Endometrial microvascular endothelial cells (primary cell): Measurements from ENCODE around the gene PON3. TPM values are rescaled to one million over a fixed set of nuclear protein-coding genes. Genes with fewer than 3 reads are reported as not detected.
"Not testable (repeated sequence)": the region's sequence is repeated elsewhere in the genome, so short reads cannot be mapped to it uniquely, and the experiment has no call there.

Experiments used
- in situ Hi-C: cut with HindIII; loops from 2 replicates; pipeline ENCODE4 v1.10.0; 2017; ENCODE audit warnings: low sequenced_read_pairs, low pct_unique_long_range_greater_than_20kb; ENCODE audit errors: inconsistent ontology term
- total RNA-seq: library from RNA; depleted of rRNA; stranded (reverse); fragments of >200 nt; gene quantifications from one replicate; pipeline ENCODE4 v1.2.3, GENCODE V29; 2015; ENCODE audit errors: inconsistent ontology term

PON3 gene
- total RNA-seq, 1 donor from 2014 or later: not detected

DNA sequence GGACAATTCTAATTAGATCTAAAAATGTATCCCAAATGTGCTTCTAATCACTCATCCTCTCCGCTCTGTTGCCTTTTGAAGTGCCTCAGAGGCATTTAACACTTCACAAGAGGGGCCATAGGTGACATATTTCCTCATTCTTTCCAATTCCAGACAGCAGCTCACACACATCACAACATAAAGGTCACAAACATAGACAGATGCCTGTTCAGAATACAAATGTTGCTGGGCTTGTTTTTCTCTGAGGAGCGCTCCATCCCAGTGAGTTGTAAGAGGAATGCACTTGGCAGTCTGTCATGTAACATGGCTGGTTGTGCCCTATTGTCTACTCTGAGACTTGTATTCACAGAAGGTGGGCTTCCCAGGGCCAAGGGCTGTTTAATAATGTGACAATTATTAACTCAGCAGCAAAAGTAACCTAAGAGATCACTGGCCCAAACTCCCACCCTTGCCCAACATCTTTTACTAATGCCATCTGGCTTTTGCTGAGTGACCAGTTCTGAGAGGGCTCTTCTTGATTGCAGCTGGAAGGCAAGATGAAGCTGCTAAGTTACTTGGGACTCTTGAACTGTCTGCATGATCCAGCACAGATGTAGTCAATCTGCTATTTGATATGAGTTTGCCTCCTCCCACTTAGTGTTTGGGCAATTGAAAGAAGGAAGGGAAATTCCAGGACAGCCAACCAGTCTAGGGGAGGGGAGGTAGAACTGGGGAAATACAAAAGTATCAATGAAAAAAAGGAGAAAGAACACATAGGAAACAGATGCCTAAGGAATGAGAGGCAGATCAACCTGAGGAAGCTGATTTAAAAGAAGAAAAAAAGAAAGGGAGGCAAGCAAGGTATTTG, 25.0 kb upstream of the PON3 start:
- in situ Hi-C loops: no loop called here

DNA sequence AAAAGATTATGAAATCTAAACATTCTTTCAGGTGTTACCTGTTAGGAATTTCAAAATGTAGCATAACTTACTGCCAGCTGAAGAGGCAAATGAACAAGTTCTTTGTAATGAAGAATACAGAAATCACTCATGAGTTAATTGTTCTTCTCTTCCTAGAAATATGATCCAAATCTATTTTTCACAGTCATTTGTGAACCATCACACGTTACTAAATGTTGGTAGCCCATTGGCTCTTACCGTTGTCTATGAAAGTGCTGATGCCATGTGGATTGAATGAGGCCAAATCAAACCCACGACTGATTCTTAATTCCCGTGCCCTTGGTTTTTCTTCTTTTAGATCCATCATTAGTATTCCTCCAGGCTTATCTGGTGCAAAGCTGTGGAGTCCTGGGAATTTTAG, 15.9 kb upstream of the PON3 start:
- in situ Hi-C loops: no loop called here

DNA sequence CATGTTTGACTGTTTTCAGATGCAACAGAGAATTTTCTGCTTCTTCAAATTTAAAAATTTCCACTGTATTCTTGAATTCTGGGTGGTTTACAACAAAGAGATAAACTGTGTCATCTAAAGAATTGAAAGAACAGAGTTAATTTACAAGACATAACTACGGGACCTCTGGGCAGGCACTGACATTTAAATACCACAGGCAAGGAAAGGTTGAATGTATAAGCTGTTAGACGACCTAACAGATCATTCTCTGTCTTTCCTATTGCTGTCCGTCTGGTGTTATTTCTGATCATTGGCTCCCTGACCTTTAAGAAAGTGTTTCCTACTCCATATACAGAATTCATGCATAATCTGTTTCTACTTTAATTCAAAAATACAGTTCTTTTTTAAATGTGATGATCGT, 15.5 kb upstream of the PON3 start:
- in situ Hi-C loops: no loop called here

DNA sequence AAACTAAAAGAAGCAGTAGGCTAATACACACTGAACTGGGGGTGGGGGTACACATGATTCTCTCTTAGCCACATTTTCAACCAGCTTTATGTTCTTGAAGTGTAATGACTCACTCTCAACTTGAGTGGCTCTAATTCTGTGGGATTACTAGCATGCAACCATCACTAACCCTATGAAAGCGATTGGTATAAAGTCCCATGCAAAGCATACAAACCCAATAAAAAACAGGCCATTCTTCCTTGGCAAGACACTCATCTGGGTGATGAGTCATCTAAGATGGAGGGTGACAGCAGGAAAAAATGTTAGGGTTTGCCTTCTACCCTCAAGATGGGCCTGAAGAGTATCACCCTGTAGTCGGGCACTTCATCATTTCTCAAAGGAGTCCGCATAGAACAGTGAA, 14.9 kb upstream of the PON3 start:
- in situ Hi-C loops: no loop called here

DNA sequence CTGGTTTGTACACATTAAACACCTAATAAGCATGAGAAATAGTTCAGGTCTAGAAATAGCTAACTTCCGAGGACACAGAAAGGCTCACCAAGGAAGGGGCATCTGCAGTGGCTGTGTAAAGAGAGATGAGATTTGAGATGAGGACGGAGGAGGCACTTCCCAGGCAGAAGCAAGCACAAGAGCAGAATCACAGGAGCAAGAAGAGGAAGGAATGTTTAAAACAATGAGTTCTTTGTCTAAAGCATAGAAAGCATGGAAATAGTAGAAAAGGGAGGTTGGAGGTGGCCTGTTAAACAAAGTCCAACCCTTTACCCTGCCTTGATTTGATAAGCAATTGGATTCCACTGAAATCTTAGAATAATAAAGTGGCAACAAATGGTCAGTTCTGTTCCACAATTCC, 11.6 kb upstream of the PON3 start:
- in situ Hi-C loops: no loop called here

DNA sequence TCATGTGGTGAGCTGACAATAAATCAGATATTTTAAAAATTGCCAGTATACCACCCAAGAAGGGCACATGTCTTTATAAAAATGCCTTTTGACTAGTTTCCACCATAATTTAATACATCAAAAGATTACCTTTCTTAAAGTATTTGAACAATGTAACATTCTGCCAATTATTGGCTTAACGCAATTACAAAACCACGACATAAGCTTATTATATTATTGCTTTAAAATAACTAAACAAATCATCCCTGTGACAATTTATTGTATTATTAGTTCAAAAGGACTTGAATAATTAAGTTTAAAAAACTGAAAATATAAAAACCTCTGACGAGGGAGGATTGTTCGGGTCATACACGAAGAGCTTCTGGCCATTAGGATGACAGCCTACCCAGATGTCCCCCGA, 9.6 kb upstream of the PON3 start:
- in situ Hi-C loops: no loop called here

DNA sequence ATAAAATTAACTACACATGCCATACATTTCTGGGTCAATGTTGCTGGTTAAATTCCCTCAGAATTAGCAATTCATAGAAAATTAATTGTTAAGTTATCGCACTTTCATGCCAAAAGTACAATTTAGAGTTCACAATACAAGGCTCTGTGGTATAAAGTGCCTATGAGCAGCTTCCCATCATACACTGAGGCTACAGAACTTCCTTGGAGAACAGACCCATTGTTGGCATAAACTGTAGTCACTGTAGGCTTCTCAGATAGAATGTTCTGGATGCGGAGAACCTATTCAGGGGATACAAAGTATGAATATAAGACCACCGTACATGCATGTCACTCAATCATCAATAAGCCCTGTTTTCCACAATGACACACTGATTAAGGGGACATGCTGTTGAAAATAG, 9.0 kb upstream of the PON3 start:
- in situ Hi-C loops: no loop called here

DNA sequence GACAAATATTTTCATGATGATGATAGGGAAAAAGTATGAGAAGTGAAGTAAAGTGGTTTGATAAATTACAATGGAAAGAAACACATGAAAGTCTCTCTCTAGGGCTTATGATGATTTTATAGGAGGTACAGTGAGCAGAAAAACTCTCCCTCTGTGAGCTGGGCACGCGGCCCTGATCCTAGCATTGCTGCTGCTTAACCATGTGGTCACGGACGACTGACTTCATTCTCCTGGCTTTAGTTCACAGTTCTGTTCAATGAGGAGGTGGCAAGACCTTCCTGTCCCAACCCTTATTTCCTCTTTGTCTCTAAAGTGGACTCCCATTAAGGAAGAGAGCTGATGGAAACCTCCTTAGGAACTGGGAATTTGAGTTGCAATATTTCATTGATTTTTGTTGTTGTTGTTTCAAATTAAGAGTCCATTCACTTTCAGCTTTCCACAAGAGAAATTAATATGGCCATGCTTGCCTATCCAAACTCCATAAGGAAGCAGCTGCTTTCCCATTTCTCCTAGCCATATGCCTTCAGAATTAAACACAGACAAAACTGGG, 8.2 kb upstream of the PON3 start:
- in situ Hi-C loops: no loop called here

DNA sequence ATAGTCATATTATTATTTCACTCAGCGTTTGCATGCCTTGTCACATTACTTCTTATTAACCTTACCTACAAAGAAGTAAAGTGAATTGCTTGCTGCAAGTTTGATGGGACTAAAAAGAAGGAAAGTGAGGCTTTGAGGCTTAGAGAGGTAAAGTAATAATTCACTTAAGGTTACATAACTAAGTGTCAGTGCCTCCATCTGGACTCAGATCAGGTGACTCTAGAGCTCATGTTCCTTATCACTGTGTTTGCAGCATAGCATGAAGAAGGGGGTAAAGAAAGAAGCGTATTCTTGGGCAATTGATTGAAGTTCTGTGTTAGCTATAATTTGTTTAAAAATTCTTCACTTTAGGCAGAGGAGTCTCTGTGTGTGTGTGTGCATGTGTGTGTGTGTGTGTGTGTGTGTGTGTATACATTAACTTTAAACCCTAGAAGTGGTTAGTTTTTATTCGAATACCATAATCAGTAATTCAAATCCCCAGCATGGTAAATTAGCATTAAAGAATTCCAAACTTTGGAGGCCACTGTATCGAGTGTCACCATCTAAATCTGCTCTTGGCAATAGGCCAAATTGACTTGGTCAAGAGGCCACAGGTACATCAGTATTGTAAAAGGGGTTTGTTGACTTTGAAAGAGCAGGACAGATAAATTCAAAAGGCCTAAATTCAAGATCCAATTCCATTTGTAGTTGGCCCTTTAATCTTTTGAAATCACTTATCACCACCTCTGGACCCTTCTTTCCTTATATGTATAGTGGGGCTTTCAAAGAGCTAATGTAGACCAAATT, 2.2 kb upstream of the PON3 start:
- in situ Hi-C loops: no loop called here

DNA sequence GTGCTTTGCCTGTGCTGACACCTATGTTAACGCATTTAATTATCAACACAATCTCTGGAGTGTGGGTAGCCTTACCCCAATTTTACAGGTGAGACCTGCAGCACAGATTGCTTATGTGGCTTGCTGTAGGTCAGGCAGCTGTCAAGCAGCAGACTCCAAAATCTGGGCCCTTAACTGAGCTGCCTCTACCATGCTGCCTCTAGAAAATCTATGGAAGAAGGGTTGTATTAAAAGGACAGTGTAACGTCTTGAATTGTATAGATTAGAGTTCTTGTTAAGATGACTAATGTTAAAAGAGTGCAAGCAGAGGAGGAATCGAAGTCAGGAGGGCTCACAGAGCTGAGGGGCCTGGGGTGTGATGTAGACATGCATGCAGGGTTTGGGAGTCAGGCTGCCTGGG, 1.2 kb upstream of the PON3 start:
- in situ Hi-C loops: no loop called here

DNA sequence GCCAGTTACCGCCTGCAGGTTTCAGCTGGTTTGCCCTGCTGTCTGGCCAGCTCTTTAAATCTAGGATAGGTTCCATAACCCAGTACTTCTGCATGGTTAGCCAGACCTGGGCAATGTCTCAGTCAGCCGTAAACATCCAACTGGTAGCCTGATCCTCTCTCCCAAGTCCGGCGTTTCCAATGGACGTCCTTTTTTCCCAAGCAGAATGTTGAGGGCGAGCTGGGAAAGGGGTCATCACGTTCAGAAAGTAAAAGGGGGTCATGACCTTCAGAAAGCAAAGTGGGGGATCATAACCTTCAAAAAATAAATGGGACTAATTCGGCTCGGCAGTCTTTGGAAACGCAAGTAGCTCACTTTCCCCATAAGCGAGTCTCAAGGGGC, 430 bp downstream of the PON3 start:
- in situ Hi-C loops: no loop called here

DNA sequence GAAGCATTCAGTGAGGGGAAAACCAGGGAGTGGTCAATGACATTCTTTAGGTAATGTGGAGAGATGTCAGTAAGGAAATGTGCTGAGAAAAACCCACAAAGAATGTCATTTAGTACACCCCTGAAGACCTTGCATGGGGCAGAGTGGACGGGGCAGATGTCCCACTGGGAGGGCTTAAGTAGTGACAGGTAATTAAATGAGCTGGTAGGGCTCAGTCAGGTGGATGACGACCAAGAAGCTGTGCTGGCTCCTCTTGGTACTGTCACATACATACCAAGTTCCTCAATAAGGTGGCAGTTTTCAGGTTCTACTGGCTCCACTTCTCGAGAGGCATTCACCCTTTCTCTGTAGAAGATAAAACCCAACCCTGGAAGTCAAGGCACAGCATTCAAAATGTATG, 1.8 kb downstream of the PON3 start:
- in situ Hi-C loops: no loop called here

DNA sequence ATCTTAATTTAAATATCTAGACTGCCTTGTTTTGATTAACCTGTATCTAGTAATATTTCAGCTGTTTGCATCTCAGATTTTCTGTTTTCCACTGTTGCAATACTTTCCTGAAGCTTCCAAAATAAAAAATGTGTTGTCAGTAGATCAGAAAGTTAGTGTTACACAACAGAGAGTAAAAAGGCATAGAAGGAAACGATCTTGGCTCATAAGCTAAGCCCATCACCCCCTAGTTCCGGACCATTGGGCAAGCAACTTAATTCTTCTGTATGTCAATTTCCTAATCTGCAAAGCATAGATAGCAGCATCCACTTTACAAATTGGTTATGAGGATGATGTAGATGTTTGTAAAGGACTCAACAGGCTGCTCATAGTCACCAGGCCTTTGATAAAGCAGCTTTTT, 4.4 kb downstream of the PON3 start:
- in situ Hi-C loops: no loop called here

DNA sequence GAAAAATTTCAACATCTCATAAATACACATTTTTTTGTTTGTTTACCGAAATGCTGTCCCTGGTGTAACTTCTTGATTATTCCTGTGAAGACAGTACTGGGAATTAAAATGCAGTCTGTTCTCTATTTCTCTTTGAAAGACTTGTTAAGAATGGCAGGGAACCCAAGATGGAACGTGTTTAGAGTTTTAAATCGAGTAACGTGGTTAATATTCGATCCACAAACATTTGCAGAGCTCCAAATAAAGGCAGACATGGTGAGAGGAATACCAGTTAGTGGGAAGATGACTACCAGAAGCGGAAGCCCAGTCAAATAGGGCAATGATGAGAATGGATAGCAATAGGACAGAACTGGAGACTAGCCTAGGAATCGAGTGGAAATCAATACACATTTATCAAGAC, 6.7 kb downstream of the PON3 start:
- in situ Hi-C loops: no loop called here

DNA sequence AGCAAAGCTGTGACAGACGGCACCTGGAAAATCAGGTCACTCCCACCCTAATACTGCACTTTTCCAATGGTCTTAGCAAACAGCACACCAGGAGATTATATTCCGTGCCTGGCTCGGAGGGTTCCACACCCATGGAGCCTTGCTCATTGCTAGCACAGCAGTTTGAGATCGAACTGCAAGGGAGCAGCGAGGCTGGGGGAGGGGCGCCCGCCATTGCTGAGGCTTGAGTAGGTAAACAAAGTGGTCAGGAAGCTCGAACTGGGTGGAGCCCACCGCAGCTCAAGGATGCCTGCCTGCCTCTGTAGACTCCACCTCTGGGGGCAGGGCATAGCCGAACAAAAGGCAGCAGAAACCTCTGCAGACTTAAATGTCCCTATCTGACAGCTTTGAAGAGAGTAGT, 16.7 kb downstream of the PON3 start:
- in situ Hi-C loops: not testable (repeated sequence)

DNA sequence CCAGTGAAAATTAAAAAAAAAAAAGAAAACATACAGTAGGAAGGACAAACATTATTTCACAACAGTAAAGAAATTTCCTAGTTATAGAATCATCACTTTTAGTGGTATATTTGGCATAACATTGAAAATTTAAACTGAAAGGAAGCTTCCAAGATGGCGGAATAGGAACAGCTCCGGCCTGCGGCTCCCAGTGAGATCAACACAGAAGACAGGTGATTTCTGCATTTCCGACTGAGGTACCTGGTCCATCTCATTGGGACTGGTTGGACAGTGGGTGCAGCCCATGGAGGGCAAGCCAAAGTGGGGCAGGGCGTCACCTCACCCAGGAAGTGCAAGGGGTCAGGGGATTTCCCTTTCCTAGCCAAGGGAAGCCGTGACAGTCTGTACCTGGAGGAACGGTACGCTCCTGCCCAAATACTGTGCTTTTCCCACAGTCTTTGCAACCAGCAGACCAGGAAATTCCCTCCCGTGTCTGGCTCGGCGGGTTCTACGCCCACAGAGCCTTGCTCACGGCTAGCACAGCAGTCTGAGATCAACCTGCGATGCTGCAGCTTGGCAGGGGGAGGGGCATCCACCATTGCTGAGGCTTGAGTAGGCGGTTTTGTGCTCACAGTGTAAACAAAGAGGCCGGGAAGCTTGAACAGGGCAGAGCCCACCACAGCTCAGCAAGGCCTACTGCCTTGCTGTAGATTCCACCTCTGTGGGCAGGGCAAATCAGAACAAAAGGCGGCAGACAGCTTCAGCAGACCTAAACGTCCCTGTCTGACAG, 19.4 kb downstream of the PON3 start:
- in situ Hi-C loops: no loop called here

DNA sequence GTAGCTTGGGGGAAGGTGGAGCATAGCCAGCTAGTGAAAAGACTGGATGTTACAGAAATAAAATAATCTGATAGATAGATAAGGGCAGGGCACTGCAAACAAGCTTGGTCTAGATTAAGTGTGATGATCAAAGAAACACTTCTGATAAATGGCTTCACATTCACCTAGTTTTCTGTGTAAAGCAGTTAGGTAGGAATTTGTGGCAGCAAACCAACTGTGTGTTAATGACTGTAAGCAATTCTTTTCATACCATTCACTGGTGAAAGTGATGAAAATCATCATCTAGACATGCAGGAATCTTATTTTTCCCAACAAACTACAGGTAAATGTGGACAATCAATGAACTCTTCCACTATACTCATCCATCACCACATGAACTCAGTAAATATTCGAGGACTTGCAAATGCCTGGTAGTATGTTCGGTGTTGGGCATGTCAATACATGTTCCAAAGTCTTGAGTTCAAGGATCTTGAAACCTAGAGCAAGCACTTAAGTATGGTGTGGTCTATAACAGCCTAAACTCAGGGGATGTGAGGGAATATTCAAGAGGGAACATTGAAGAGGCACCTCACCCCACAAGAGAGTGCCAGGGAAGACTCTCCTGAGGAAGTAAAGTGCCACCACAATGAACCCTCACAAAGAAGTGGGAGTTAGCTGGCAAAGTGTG, 20.5 kb downstream of the PON3 start:
- in situ Hi-C loops: no loop called here

DNA sequence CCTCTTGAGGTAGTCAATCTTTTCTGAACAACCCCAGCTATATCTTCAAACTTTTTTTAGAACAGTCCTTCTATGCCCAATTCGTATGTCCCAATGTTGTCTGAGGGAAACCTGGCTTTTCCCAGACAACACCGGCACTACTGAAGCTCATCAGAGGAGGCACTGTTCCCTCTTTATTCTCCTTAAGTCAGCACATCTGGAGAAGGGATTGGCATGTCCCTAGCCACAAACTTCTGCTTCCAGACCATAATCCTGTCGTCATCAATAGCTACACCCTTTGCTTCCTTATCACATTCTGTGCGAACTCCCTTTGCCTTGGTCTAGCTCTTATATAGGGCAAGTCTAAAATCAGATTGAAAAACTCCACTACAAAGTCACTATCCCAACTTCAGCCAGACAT, 22.9 kb downstream of the PON3 start:
- in situ Hi-C loops: no loop called here

DNA sequence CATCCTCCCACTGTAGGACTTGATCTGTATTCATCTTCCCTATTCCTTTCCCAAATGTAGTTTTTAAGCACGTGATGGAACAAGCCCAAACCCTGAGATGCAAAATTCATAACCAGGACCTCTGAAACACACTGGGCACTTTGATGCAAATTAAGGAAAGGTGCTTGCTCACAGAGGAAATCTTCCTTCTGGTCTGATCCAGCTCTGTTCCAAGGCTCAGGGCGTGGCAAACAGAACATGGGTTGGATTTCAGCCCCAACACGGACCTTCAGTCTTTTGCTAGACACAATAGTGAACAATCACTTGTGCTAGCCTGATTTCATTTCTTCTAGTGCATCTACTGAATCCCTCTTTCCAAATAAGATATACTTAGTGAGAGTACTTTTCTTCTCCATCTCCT, 27.9 kb downstream of the PON3 start:
- in situ Hi-C loops: no loop called here
